ENCODE results near the gene EFCAB9.

EFCAB9 gene

DNA sequence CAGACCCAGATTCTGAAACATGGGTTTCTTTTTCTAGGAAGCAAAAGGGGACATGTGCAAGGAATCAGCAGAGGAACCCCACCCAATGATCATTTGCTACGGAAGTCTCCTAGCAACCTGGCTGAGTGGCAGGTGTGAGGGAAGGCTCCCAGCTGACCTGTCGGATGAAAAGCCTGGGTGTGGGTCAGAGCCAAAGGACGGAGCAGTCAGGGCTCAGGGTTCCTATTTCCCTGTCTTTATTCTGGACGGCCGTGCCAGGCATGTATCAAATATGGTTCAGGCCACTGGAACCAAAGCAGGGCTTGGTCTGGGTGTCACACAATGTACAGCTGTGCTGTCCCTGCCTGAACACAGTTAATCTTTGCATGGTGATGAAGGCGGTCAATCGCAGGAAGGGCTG lies 26.1 kb upstream of the EFCAB9 start:
- Histone ChIP-seq H3K4me1 (ENCODE audit: control insufficient read depth, low read depth, low read length) (no peaks in the 10 kb centered on the region), H3K9ac (ENCODE audit: low read length) (no peak overlapping the region), H3K27me3 (ENCODE audit: control insufficient read depth, insufficient read depth, low read length) (no peaks in the 10 kb centered on the region), H3K4me3 (ENCODE audit: low read length) (no peak overlapping the region), H3K27ac (ENCODE audit: low read length) (no peak overlapping the region), H3K9me3 (ENCODE audit: control insufficient read depth, low read depth, low read length) (no peaks in the 10 kb centered on the region), H3K36me3 (ENCODE audit: control insufficient read depth, low read depth, low read length) (no peaks in the 10 kb centered on the region)

DNA sequence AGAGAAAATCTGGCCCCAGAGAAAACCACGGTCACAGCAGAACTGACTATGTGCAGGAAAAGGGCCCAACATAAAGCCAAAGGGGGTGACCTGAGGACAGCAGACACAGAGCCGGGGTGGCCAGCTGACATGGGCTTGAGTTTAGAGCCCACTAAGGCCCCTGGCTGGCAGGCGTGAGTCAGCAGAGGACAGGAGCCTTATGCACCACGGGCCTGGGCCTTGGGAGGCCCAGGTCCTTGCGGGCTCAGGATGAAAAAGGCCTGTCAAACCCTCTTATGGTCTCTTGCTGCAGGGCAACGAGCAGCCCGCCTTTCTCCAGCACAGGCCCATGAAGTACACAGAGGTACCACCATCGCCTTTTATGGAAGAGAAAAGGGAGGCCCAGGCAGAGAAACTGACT lies 25.7 kb upstream of the EFCAB9 start:
- Histone ChIP-seq H3K9ac (ENCODE audit: low read length) (no peak overlapping the region), H3K27me3 (ENCODE audit: control insufficient read depth, insufficient read depth, low read length) (no peaks in the 10 kb centered on the region), H3K9me3 (ENCODE audit: control insufficient read depth, low read depth, low read length) (no peaks in the 10 kb centered on the region), H3K36me3 (ENCODE audit: control insufficient read depth, low read depth, low read length) (no peaks in the 10 kb centered on the region), H3K4me1 (ENCODE audit: control insufficient read depth, low read depth, low read length) (no peaks in the 10 kb centered on the region), H3K27ac (ENCODE audit: low read length) (no peak overlapping the region), H3K4me3 (ENCODE audit: low read length) (no peak overlapping the region)

DNA sequence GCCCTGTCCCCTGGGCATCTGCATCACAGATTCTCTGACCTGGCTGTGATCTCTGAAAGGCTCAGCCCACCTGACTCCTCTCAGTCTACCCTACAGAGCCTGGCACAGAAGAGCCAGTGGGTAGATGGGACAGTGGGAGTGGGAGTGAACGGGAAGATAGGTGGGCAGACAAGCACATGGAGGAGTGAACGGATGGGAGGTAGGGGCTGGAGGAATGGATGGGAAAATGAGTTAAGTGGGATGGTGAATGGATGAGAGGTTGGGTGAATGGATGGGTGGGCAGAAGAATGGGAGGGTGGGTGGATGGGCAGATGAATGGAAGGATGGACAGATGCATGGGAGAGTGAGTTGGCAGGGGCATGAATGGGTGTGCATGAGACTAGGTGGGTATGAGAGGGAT lies 24.8 kb upstream of the EFCAB9 start:
- Histone ChIP-seq H3K36me3 (ENCODE audit: control insufficient read depth, low read depth, low read length) (no peaks in the 10 kb centered on the region), H3K4me3 (ENCODE audit: low read length) (no peak overlapping the region), H3K27me3 (ENCODE audit: control insufficient read depth, insufficient read depth, low read length) (no peaks in the 10 kb centered on the region), H3K27ac (ENCODE audit: low read length) (no peak overlapping the region), H3K4me1 (ENCODE audit: control insufficient read depth, low read depth, low read length) (no peaks in the 10 kb centered on the region), H3K9me3 (ENCODE audit: control insufficient read depth, low read depth, low read length) (no peaks in the 10 kb centered on the region), H3K9ac (ENCODE audit: low read length) (no peak overlapping the region)

DNA sequence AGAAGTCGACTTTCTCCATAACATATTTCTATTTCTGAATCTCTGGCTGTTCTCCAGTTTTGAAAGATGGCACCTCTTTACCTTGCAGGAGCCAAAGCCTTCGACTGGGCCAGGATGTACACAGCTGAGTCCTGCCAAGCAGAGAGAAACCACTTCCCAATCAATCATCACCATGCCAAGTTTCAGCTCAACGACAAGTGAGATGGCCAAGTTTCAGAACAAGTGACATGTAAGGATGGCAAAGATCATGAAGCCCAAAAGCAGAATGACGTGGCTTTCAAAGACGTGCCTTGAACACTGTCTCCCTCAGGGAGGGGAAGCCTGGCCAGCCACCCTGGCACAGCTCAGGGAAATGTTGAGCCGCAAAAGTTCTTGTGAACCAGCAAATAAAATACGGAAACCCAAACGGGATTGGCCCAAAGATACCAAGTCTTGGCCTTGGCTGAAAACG lies 23.7 kb upstream of the EFCAB9 start:
- Histone ChIP-seq H3K4me1 (ENCODE audit: control insufficient read depth, low read depth, low read length) (no peaks in the 10 kb centered on the region), H3K4me3 (ENCODE audit: low read length) (no peak overlapping the region)

DNA sequence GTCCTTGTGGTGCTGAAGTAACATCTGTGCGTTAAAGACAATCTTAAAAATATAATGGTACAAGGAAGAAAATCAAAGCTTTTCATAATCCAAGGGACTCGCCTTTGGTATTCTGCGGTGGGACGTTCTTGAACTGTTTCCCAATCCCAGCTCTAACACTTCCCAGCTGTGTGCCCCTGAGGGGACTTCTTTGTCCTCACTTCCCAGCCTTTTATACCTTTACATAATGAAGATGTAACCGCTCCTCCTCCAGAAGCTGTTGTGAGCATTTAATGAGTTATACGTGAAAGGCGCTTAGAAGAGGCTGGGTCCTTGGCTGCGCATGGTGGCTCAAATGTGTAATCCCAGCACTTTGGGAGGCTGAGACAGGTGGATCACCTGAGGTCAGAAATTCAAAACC lies 22.9 kb upstream of the EFCAB9 start:
- no peak overlapping the region for H3K4me3 ChIP-seq (ENCODE audit: low read length)
- H3K27ac ChIP-seq (ENCODE audit: low read length), result no peak overlapping the region
- H3K9ac ChIP-seq (ENCODE audit: low read length), result no peak overlapping the region
- no peaks in the 10 kb centered on the region for H3K27me3 ChIP-seq (ENCODE audit: control insufficient read depth, insufficient read depth, low read length)
- no peaks in the 10 kb centered on the region for H3K36me3 ChIP-seq (ENCODE audit: control insufficient read depth, low read depth, low read length)
- H3K9me3 ChIP-seq (ENCODE audit: control insufficient read depth, low read depth, low read length), result no peaks in the 10 kb centered on the region
- no peaks in the 10 kb centered on the region for H3K4me1 ChIP-seq (ENCODE audit: control insufficient read depth, low read depth, low read length)

More for the DNA sequence above, 23.7 kb upstream of the EFCAB9 start:
- Histone ChIP-seq H3K36me3 (ENCODE audit: control insufficient read depth, low read depth, low read length) (no peaks in the 10 kb centered on the region), H3K9ac (ENCODE audit: low read length) (no peak overlapping the region), H3K9me3 (ENCODE audit: control insufficient read depth, low read depth, low read length) (no peaks in the 10 kb centered on the region), H3K27ac (ENCODE audit: low read length) (no peak overlapping the region), H3K27me3 (ENCODE audit: control insufficient read depth, insufficient read depth, low read length) (no peaks in the 10 kb centered on the region)

DNA sequence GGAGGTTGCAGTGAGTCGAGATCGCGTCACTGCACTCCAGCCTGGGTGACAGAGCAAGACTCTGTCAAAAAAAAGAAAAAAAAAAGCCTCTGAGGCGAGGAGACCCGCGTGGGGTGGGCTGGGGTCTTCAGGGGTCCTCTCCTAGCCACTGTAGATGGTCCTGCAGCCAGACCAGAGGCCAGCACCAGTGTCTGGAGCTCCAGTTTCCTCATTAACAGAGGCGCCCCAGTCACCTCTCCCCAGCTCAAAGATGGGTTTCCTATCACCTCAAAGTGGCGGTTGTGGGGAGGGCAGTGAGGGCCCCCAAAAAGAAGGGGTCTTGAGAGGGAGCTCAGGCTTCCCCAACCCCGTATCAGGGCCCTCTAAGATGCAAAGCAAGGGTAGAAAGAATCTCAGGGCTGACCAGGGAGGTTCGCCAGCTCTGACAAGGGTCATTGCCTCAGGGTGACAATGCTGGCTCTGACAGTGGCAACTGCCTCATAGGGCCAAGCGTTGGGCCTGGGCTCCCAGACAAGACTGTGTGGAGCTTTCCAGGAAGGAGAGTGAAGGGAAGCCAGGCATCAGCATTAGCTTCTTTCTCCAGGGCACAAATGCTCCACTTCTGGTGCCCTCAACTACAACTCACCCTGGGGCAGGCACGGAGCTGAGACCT lies 20.9 kb upstream of the EFCAB9 start:
- Histone ChIP-seq H3K9ac (ENCODE audit: low read length) (no peak overlapping the region), H3K27ac (ENCODE audit: low read length) (no peak overlapping the region), H3K36me3 (ENCODE audit: control insufficient read depth, low read depth, low read length) (no peaks in the 10 kb centered on the region)

DNA sequence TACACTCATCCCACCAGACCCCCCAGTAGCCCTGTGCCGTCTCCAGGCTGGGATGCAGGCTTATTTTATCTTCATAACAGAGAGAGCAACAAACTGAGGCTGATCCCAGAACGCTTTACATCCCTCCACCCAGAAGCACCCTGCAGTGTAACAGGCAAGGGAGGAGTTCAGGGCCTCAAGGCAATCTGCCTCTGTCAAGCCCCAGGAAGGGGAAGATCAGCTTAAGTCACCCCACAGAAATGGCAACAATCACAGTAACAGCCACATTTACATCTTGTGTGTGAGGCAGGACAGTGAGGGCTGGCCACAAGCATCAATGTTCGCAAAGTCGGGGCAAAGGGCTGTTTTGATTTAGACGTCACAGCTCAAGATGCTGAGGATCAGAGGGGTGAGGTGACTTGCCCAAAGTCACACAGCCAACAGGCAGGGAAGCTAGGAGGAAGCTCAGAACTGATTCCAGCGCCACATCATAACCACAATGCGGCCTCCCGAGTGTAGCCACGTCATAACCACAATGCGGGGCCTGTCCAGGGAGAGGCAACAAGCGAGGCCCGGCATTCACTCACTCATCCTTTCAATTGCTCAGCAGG lies 20.3 kb upstream of the EFCAB9 start:
- no peaks in the 10 kb centered on the region for H3K36me3 ChIP-seq (ENCODE audit: control insufficient read depth, low read depth, low read length)
- H3K27me3 ChIP-seq (ENCODE audit: control insufficient read depth, insufficient read depth, low read length), result no peaks in the 10 kb centered on the region
- no peaks in the 10 kb centered on the region for H3K9me3 ChIP-seq (ENCODE audit: control insufficient read depth, low read depth, low read length)
- no peak overlapping the region for H3K27ac ChIP-seq (ENCODE audit: low read length)
- no peak overlapping the region for H3K9ac ChIP-seq (ENCODE audit: low read length)
- no peak overlapping the region for H3K4me3 ChIP-seq (ENCODE audit: low read length)
- peaks cover 5% of the 10 kb centered on the region for H3K4me1 ChIP-seq (ENCODE audit: control insufficient read depth, low read depth, low read length)

More for the DNA sequence above, 20.9 kb upstream of the EFCAB9 start:
- H3K9me3 ChIP-seq (ENCODE audit: control insufficient read depth, low read depth, low read length), result no peaks in the 10 kb centered on the region
- no peaks in the 10 kb centered on the region for H3K27me3 ChIP-seq (ENCODE audit: control insufficient read depth, insufficient read depth, low read length)
- no peaks in the 10 kb centered on the region for H3K4me1 ChIP-seq (ENCODE audit: control insufficient read depth, low read depth, low read length)
- no peak overlapping the region for H3K4me3 ChIP-seq (ENCODE audit: low read length)

DNA sequence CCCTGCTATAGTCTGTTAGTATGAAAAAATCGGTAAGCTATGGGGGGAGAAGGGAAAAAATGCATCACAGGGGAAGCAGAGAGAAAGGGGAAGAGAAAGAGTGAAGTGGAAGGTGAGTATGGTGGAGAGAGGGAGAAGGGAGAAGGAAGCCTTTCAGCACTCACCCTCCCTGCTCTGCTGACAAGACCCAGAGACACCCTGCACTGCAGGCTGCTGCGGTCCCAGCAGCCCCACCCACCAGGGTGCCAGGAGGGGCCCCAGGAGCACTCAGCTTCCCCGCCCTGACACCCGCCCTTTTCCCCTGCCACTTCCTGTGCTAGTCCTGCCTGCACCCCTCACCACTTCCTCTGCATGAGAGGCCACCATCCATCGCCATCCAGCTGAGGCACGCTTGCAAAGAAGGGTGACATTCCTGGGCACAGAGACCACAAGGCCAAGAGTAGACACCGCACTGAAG lies 18.7 kb upstream of the EFCAB9 start:
- Histone ChIP-seq H3K36me3 (ENCODE audit: control insufficient read depth, low read depth, low read length) (no peaks in the 10 kb centered on the region), H3K27ac (ENCODE audit: low read length) (no peak overlapping the region), H3K9me3 (ENCODE audit: control insufficient read depth, low read depth, low read length) (no peaks in the 10 kb centered on the region), H3K9ac (ENCODE audit: low read length) (no peak overlapping the region), H3K27me3 (ENCODE audit: control insufficient read depth, insufficient read depth, low read length) (no peaks in the 10 kb centered on the region), H3K4me3 (ENCODE audit: low read length) (no peak overlapping the region), H3K4me1 (ENCODE audit: control insufficient read depth, low read depth, low read length) (peaks cover 16% of the 10 kb centered on the region)

DNA sequence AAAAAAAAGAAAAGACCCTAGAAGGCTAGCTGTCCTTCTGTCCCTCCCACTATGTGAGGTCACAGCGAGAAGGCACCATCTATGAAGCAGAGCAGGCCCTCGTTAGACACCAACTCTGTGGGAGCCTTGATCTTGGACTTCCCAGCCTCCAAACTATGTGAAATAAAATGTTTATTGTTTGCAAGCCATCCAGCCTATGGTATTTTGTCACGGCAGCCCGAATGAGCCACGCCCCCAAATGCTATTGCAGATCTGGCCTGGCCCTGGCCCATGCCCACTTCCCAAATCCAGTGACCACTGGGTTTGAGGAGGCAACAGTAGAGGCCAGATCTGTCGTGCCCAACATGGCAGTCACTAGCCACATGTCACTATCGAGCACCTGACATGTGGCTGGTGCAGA lies 16.8 kb upstream of the EFCAB9 start:
- Histone ChIP-seq H3K27ac (ENCODE audit: low read length) (no peak overlapping the region), H3K27me3 (ENCODE audit: control insufficient read depth, insufficient read depth, low read length) (no peaks in the 10 kb centered on the region), H3K9ac (ENCODE audit: low read length) (no peak overlapping the region)

DNA sequence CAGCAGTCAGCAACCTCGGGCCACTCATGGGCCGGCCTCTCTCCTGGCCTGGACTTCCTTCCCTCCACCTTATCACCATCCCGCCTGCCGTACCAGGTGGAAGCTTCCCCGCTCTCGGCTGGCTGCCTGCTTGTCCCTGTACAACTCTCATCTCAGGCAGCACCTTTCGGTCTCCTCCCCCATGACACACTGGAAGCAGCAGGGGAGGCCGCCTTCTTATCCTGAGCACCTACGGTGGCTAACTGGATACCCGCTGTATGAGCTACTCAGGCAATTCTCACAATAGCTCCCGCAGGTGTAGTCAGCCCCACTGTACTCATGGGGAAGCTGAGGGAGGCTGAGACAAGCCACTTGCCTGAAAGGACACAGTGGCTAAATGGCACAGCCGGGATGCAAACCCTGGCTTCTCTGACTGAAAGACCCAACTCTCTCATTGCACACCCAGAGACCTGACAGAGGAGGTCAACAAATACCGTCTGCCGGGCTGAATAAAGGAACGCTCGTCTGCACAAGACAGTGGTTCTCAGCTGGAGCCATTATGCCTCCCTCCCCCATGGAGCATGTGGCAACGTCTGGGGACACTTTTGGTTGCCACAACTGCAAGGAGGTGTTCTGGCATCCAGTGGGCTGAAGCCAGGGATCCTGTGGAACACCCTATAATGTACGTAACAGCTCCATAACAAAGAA lies 15.5 kb upstream of the EFCAB9 start:
- no peak overlapping the region for H3K9ac ChIP-seq (ENCODE audit: low read length)

More for the DNA sequence above, 16.8 kb upstream of the EFCAB9 start:
- no peaks in the 10 kb centered on the region for H3K9me3 ChIP-seq (ENCODE audit: control insufficient read depth, low read depth, low read length)
- peaks cover 16% of the 10 kb centered on the region for H3K4me1 ChIP-seq (ENCODE audit: control insufficient read depth, low read depth, low read length)
- H3K36me3 ChIP-seq (ENCODE audit: control insufficient read depth, low read depth, low read length), result no peaks in the 10 kb centered on the region
- no peak overlapping the region for H3K4me3 ChIP-seq (ENCODE audit: low read length)

DNA sequence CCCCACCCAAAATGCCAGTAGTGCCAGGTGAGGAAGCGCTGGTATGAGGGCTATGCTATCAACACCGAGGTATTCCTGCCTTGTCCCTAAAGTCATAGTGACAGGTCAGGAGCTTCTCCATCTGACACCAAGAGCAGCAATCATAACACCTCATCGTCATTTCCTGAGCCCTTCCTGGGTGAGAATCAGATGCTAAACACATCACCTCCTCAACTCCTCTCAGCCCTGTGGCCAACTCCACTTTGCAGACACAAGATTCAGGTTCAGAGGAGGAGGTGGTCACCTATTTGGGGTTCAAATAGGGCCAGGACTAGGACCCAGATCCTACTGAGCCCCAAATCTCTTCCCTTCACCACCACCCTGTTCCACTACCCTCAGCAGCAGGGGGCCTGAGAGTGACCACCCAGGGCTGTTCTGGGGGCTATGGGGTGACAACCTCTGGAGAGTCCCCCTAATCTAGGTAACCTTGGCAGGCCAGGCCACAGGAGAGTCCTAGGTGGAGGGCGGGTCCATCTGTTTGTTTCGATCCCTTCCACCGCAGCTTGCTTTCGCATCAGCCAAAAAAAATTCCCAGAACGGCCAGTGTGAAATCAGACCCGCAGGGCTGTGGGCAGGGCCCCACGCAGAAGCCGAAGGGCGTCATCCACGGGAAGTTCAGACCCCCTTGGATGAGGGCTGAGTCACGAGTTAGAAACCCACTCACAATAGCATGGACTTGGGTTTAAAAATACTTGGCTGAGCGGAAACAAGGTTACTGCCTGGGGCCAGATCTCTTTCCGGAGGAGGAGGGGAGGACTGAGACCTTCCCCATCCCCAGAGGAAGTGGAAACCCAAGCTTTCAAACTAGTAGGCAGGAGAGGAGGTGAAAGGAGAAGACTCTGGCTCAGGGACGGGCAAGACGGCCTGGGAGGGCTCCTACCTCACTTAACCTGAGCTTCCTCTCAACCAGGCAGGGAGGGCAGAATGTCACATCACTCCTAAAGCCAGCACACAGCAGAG lies 14.7 kb upstream of the EFCAB9 start:
- Histone ChIP-seq H3K27me3 (ENCODE audit: control insufficient read depth, insufficient read depth, low read length) (no peaks in the 10 kb centered on the region), H3K4me1 (ENCODE audit: control insufficient read depth, low read depth, low read length) (peaks cover 16% of the 10 kb centered on the region), H3K4me3 (ENCODE audit: low read length) (no peak overlapping the region), H3K9me3 (ENCODE audit: control insufficient read depth, low read depth, low read length) (no peaks in the 10 kb centered on the region), H3K36me3 (ENCODE audit: control insufficient read depth, low read depth, low read length) (no peaks in the 10 kb centered on the region), H3K27ac (ENCODE audit: low read length) (no peak overlapping the region), H3K9ac (ENCODE audit: low read length) (no peak overlapping the region)

More for the DNA sequence above, 15.5 kb upstream of the EFCAB9 start:
- no peak overlapping the region for H3K4me3 ChIP-seq (ENCODE audit: low read length)
- H3K27me3 ChIP-seq (ENCODE audit: control insufficient read depth, insufficient read depth, low read length), result no peaks in the 10 kb centered on the region
- peaks cover 16% of the 10 kb centered on the region for H3K4me1 ChIP-seq (ENCODE audit: control insufficient read depth, low read depth, low read length)
- no peak overlapping the region for H3K27ac ChIP-seq (ENCODE audit: low read length)
- no peaks in the 10 kb centered on the region for H3K9me3 ChIP-seq (ENCODE audit: control insufficient read depth, low read depth, low read length)
- no peaks in the 10 kb centered on the region for H3K36me3 ChIP-seq (ENCODE audit: control insufficient read depth, low read depth, low read length)

Data from iPS-18a (cell line).